OCI-LY3 (cell line): ENCODE data around the gene HOXA9.

Experiments
- H2AFZ ChIP-seq: fragments of 200-600, 300-600 bp; shearing (Covaris generic); 2 replicates; pipeline ENCODE4 v1.6.0; 2014; ENCODE audit warnings: antibody characterized with exemption, low read depth, low read length
- H3K27ac ChIP-seq: fragments of 200-600, 300-600 bp; sonication (generic); 2 replicates; pipeline ENCODE4 v1.5.1; 2014; ENCODE audit warnings: mild to moderate bottlenecking, low read length, moderate library complexity, mixed read lengths
- H3K27me3 ChIP-seq: fragments of 200-600, 300-600 bp; sonication (generic); 2 replicates; pipeline ENCODE4 v1.6.1; 2014; ENCODE audit warnings: low read depth, low read length, mixed read lengths
- H3K36me3 ChIP-seq: fragments of 200-600, 300-600 bp; sonication (generic); replicated peaks from 2 replicates; pipeline ENCODE3; 2014; ENCODE audit warnings: low read depth, low read length, mixed read lengths
- H3K4me1 ChIP-seq: fragments of 300-600, 200-600 bp; sonication (generic); 2 replicates; pipeline ENCODE4 v1.6.1; 2014; ENCODE audit warnings: low read length, mixed read lengths
- H3K4me2 ChIP-seq: fragments of 200-600, 300-600 bp; sonication (generic); 2 replicates; pipeline ENCODE4 v1.6.1; 2014; ENCODE audit warnings: low read length, mixed read lengths
- H3K4me3 ChIP-seq: fragments of 300-600, 200-600 bp; sonication (generic); 2 replicates; pipeline ENCODE4 v1.5.1; 2014; ENCODE audit warnings: antibody characterized with exemption, mild to moderate bottlenecking, low read length, moderate library complexity
- H3K79me2 ChIP-seq: fragments of 300-600, 200-600 bp; shearing (Covaris generic); 2 replicates; pipeline ENCODE4 v1.6.1; 2014; ENCODE audit warnings: mild to moderate bottlenecking, low read length, mixed read lengths
- H3K9ac ChIP-seq: fragments of 300-600, 200-600 bp; shearing (Covaris generic); 2 replicates; pipeline ENCODE4 v1.6.0; 2014; ENCODE audit warnings: mild to moderate bottlenecking, low read length, moderate library complexity
- H3K9me3 ChIP-seq: fragments of 200-600, 300-600 bp; shearing (Covaris generic); 2 replicates; pipeline ENCODE4 v1.6.1; 2014; ENCODE audit warnings: low read length, mixed read lengths; ENCODE audit not compliant: insufficient read depth
- H4K20me1 ChIP-seq: fragments of 200-600, 300-600 bp; sonication (generic); 2 replicates; pipeline ENCODE4 v1.6.1; 2016; ENCODE audit warnings: low read length, mixed read lengths; ENCODE audit not compliant: insufficient read depth
- CTCF ChIP-seq: fragments of 200-600, 300-600 bp; sonication (generic); IDR thresholded peaks from 2 replicates; pipeline ENCODE4 v1.5.1; 2014; ENCODE audit warnings: antibody characterized with exemption, low read length, low read depth
- EZH2phosphoT487 ChIP-seq: fragments of 200-600 bp; shearing (Covaris generic); IDR thresholded peaks from 2 replicates; pipeline ENCODE4 v1.6.1; 2018; ENCODE audit warnings: antibody characterized with exemption, mixed run types, low read depth

HOXA9 gene

GRCh38 chr7:27170426-27171324, 5.3 kb upstream of the HOXA9 start:
- Histone ChIP-seq H3K27me3 (no peaks in the 10 kb centered on the region), H3K4me1 (no peaks in the 10 kb centered on the region), H2AFZ (no peak overlapping the region), H3K4me3 (no peak overlapping the region), H3K4me2 (no peak overlapping the region), H3K79me2 (no peaks in the 10 kb centered on the region), H3K9me3 (no peaks in the 10 kb centered on the region), H3K9ac (no peak overlapping the region), H3K27ac (no peak overlapping the region), H4K20me1 (no peaks in the 10 kb centered on the region), H3K36me3 (no peaks in the 10 kb centered on the region)
- TF ChIP-seq EZH2phosphoT487 (no peak), CTCF (no peak)

- Histone ChIP-seq H3K9ac (no peak overlapping the region), H3K4me2 (no peak overlapping the region), H3K4me1 (no peaks in the 10 kb centered on the region), H3K79me2 (no peaks in the 10 kb centered on the region), H3K27me3 (no peaks in the 10 kb centered on the region), H3K36me3 (no peaks in the 10 kb centered on the region), H3K27ac (no peak overlapping the region), H3K9me3 (no peaks in the 10 kb centered on the region), H2AFZ (no peak overlapping the region), H3K4me3 (no peak overlapping the region), H4K20me1 (no peaks in the 10 kb centered on the region)
- TF ChIP-seq CTCF (no peak), EZH2phosphoT487 (no peak)
Measured at GRCh38 chr7:27169658-27170425, 4.5 kb upstream of the HOXA9 start.

GRCh38 chr7:27168265-27168947, 3.1 kb upstream of the HOXA9 start:
- Histone ChIP-seq H3K4me1 (no peaks in the 10 kb centered on the region), H3K27me3 (no peaks in the 10 kb centered on the region), H3K79me2 (no peaks in the 10 kb centered on the region)

More at GRCh38 chr7:27168265-27168947, 3.1 kb upstream of the HOXA9 start:
- Histone ChIP-seq H3K36me3 (no peaks in the 10 kb centered on the region), H3K4me2 (no peak overlapping the region), H3K4me3 (no peak overlapping the region), H3K9ac (no peak overlapping the region), H3K9me3 (no peaks in the 10 kb centered on the region), H3K27ac (no peak overlapping the region), H2AFZ (no peak overlapping the region), H4K20me1 (no peaks in the 10 kb centered on the region)
- TF ChIP-seq CTCF = no peak
- TF ChIP-seq EZH2phosphoT487 = no peak
